ENCODE measurements around the gene PRKAG2.
A peak's percentile ranks its signal among the peaks of the same experiment; 100 is the strongest.

The PRKAG2 gene

DNA sequence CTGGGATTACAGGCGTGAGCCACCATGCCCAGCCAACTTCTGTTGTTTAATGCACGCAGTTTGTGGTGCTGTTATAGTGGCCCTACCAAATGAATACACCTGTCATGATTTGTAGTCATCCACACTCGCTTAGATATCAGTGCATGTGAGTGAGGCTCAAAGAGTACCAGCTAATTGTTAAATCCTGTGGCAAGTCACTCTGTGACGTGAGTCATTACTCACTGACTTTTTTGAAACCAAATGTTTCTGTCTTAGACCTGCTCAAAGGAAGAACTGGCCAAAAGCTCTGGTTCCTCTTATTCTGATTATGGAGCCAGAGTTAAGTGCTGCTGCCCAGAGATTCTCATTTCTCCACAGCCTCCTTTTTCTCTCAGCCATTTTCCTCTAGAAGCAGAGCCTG lies 109.4 kb downstream of the PRKAG2 start:
- DNase-seq (ENCODE audit: low read depth), result no peak
- no peak overlapping the region for H3K4me3 ChIP-seq (ENCODE audit: low read length)
- TF ChIP-seq, protein P1, sequence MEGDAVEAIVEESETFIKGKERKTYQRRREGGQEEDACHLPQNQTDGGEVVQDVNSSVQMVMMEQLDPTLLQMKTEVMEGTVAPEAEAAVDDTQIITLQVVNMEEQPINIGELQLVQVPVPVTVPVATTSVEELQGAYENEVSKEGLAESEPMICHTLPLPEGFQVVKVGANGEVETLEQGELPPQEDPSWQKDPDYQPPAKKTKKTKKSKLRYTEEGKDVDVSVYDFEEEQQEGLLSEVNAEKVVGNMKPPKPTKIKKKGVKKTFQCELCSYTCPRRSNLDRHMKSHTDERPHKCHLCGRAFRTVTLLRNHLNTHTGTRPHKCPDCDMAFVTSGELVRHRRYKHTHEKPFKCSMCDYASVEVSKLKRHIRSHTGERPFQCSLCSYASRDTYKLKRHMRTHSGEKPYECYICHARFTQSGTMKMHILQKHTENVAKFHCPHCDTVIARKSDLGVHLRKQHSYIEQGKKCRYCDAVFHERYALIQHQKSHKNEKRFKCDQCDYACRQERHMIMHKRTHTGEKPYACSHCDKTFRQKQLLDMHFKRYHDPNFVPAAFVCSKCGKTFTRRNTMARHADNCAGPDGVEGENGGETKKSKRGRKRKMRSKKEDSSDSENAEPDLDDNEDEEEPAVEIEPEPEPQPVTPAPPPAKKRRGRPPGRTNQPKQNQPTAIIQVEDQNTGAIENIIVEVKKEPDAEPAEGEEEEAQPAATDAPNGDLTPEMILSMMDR (IDR thresholded peaks at IDR 0.05; ENCODE audit: insufficient read depth, low read depth, low read length, missing control alignments), result no peak

DNA sequence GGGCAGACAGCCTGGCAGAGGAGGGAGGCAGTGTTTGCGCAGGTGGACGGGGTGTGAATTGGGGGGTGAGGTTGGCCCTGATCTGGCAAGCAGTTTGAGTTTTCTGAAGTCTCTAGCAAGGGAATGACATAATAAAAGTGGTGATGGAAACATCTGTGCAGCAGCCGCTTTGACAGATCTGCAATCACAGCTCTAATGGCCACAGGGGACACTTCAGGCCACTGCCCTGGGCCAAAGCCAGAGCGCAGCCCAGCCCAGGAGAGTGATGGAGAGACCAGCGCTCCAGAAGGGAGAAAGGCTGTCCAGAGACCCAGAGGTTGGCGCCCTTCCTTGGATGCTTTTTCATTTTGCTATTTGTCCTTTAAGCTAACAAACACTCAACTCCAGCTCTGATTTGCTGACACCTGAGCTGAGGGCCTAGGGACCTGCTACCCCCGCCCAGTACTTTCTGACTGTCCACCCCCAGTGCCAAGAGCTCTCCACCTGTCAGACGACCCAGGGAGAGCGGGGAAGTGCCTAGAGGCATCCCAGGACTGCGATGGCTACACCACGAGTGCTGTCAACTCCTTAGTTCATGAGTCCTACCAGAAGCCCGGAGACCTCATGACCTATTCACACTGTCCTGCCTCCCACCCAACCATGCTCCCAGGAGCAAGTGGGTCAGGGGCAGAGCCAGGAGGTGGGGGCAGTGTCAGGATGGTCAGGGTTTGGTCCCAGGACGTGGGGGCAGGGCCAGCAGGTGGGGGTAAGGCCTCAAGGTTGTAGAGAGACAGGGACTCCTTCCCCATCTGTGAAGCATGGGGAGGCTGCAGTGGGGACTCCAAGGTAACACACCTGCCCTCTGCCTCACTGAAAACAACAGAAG lies 112.6 kb downstream of the PRKAG2 start:
- TF ChIP-seq, protein P1 (IDR thresholded peaks at IDR 0.05; ENCODE audit: insufficient read depth, low read depth, low read length, missing control alignments), result no peak
- no peak for DNase-seq (ENCODE audit: low read depth)
- no peak overlapping the region for H3K4me3 ChIP-seq (ENCODE audit: low read length)

DNA sequence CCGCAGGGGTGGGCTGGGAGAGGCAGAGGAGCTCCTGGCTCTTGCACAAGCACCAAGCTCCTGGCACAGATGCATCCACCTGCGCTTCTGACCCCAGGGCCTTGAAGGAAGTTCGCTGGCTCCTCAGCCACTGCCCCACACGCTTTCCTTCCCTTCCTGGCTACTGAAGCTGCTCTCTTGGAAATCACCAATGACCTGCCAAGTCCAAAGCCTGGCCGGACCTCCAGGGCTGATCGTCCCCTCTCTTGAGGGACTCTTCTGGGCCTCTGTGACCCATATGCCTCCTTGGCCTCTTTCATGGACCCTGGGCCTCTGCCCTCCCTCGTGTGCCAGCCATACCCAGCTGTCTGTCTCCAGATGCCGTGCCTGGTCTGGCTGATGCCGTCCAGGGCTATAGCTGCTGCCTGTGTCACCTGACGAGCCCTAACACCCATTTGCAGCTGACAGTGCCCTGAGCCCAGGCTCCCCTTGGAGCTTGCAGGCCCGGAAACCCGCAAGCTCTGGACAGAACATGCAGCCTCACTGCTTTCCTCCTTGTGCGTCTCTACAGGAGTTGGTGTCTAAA lies 113.4 kb downstream of the PRKAG2 start:
- H3K4me3 ChIP-seq (ENCODE audit: low read length), result no peak overlapping the region
- TF ChIP-seq, protein P1 (IDR thresholded peaks at IDR 0.05; ENCODE audit: insufficient read depth, low read depth, low read length, missing control alignments), result no peak
- DNase-seq (ENCODE audit: low read depth), result no peak

DNA sequence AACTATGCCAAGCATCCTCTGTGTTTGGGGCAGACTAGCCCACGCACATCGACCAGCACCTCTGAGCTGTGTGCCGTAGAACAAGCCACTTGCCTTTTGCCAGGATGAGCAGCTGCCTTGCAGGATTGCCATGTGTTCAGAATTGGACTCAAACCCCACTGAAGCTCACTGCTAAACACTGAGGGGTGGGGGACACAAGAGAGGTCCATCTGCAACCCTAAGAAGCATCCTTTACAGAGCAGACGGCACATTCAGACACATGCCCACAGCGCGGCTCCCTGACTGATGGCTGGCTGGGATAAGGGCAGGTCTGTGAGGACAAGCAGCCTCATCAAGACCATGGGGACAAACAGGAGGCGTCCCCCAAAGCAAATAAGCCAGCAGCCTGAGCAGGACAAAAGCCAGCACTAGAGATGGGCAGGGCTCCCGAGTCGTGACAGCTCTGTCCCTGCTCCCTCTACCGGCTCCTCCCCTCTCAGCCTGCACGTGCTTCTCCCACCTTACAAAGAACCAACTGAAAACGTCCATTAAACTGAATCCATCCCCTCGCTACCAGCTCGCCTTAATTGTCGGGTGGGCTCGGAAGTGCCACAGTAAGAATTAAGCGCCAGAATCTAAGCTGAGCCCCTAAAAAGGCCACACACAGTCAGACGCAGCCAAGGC lies 114.2 kb downstream of the PRKAG2 start:
- H3K4me3 ChIP-seq (ENCODE audit: low read length), result no peak overlapping the region
- TF ChIP-seq, protein P1 (IDR thresholded peaks at IDR 0.05; ENCODE audit: insufficient read depth, low read depth, low read length, missing control alignments), result no peak
- DNase-seq (ENCODE audit: low read depth), result no peak

DNA sequence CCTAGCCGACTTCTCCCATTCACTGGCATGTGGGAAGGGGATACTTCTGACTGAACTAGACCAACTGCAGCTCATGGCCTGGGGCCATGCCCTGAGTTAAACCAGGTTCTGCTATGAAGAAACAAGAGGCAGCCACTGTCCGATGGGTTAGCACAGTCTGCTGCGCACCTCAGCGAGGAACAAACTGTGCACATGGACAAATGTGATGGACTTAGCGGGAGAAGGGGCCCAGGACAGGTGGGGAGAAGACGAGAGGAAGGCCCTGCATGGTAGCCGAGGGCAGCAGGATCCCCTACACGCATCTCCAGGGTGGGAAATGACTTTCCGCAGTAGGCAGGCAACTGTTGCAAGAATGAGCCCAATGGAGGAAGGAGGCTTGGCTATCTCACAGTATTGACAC lies 115.0 kb downstream of the PRKAG2 start:
- TF ChIP-seq, protein P1 (IDR thresholded peaks at IDR 0.05; ENCODE audit: insufficient read depth, low read depth, low read length, missing control alignments), result no peak
- H3K4me3 ChIP-seq (ENCODE audit: low read length), result no peak overlapping the region
- DNase-seq (ENCODE audit: low read depth), result no peak

DNA sequence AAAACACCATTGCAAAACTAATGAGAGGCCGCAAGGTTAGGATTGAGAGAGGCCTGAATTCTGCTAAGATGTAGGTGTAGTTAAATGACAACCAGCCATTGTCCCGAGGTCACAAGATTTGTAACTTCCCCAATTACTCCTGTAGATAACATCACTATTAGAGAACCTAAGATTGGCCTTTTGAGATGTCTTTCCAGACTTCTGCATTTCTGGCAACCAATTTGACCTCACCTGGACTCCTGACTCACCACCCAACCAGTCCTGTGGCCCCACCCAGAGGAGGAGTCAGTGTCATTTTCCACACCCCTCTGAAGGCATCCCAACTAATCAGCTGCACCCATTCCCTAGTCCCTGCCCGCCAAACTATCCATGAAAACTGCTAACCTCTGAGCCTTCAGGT lies 115.7 kb downstream of the PRKAG2 start:
- TF ChIP-seq, protein P1 (IDR thresholded peaks at IDR 0.05; ENCODE audit: insufficient read depth, low read depth, low read length, missing control alignments), result no peak
- H3K4me3 ChIP-seq (ENCODE audit: low read length), result no peak overlapping the region
- DNase-seq (ENCODE audit: low read depth), result peak; percentile 71
